Measurements from ENCODE around the gene ATP2B3. TPM values are rescaled to one million over a fixed set of nuclear protein-coding genes. Genes with fewer than 3 reads are reported as not detected.

ATP2B3 gene
- polyA plus RNA-seq, 1 donor (not counting 4 experiments of a cell fraction or from before 2014, with no cell fraction given), result not detected

DNA sequence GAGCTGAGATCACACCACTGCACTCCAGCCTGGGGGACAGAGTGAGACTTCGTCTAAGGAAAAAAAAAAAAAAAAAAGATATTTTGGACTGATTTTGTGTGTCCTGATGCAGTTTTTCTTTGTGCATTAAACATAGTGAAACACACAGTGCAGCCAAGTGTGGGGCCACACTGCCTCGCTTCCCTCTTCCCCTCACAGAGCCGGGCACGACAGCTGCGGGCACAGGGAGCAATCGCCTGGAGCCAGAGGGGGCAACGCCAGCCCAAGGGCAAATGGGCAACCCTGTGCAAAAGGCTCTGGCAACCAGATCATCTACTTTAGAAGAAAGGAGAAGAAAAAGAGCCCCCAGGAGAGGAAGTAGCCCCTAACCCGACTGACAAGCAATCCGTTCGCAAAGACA lies 95.0 kb downstream of the ATP2B3 start:
- no peaks in the 10 kb centered on the region for H3K4me1 ChIP-seq (ENCODE audit: control insufficient read depth, extremely low read depth, insufficient read depth, low read length)
- H2AFZ ChIP-seq (ENCODE audit: control insufficient read depth, low read length), result no peak overlapping the region
- no peaks in the 10 kb centered on the region for H3K9me3 ChIP-seq (ENCODE audit: control insufficient read depth, low read depth, low read length)
- no peak for FAIRE-seq
- H3K36me3 ChIP-seq (ENCODE audit: control insufficient read depth in 2 of 2, extremely low read depth in 1 of 2, insufficient read depth in 2 of 2, low read length in 2 of 2), result no peaks in the 10 kb centered on the region
- H4K20me1 ChIP-seq (ENCODE audit: control insufficient read depth, extremely low read depth, insufficient read depth, low read length), result no peaks in the 10 kb centered on the region
- H3K27ac ChIP-seq (ENCODE audit: control insufficient read depth, insufficient read depth, low read length), result no peak overlapping the region
- TF ChIP-seq EZH2 (IDR thresholded peaks at IDR 0.05; ENCODE audit: low read length), result no peak
- TF ChIP-seq, protein P1, sequence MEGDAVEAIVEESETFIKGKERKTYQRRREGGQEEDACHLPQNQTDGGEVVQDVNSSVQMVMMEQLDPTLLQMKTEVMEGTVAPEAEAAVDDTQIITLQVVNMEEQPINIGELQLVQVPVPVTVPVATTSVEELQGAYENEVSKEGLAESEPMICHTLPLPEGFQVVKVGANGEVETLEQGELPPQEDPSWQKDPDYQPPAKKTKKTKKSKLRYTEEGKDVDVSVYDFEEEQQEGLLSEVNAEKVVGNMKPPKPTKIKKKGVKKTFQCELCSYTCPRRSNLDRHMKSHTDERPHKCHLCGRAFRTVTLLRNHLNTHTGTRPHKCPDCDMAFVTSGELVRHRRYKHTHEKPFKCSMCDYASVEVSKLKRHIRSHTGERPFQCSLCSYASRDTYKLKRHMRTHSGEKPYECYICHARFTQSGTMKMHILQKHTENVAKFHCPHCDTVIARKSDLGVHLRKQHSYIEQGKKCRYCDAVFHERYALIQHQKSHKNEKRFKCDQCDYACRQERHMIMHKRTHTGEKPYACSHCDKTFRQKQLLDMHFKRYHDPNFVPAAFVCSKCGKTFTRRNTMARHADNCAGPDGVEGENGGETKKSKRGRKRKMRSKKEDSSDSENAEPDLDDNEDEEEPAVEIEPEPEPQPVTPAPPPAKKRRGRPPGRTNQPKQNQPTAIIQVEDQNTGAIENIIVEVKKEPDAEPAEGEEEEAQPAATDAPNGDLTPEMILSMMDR (optimal IDR thresholded peaks at IDR 0.05 in 1 of 3, IDR thresholded peaks at IDR 0.05 in 1 of 3, conservative IDR thresholded peaks at IDR 0.05 in 1 of 3; ENCODE audit: extremely low read depth in 1 of 3, insufficient read depth in 2 of 3, low read length in 3 of 3), result no peak
- no peak overlapping the region for H3K9ac ChIP-seq (ENCODE audit: control insufficient read depth, extremely low read depth, insufficient read depth, low read length)
- no peaks in the 10 kb centered on the region for H3K79me2 ChIP-seq (ENCODE audit: control insufficient read depth, insufficient read depth, low read length)
- H3K9me1 ChIP-seq (ENCODE audit: control insufficient read depth, extremely low read depth, insufficient read depth, low read length), result no peaks in the 10 kb centered on the region
- H3K4me2 ChIP-seq (ENCODE audit: control insufficient read depth, extremely low read depth, insufficient read depth, low read depth, low read length), result no peak overlapping the region
- no peaks in the 10 kb centered on the region for H3K27me3 ChIP-seq (ENCODE audit: control insufficient read depth, extremely low read depth, insufficient read depth, low read length)
- H3K4me3 ChIP-seq (ENCODE audit: control insufficient read depth in 2 of 3, extremely low read depth in 1 of 3, insufficient read depth in 2 of 3, low read depth in 1 of 3, low read length in 3 of 3), result no peak overlapping the region
- dilution Hi-C loops (cut with MboI; ENCODE audit: extremely low pct_ligation_motif_present, low sequenced_read_pairs), result no loop called here
- no peak for DNase-seq (ENCODE audit: low read depth, low spot score)

DNA sequence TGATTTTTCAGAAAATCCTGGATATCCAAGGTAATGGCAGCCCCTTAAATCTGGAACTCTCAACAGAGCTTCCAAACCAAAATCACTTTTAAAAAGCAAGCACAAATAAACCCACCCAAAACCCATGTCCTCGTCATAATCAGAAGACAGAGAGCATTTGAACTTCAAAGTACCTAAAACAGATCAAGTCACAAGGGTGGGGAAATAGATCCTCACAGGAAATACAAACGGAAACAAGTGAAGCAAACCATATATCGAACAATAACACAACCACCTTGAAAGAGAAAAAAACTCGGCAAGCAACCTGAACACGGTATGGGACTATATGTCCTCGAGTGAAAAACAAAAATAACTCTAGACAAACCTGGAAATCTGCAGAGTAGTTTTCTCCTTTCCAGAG lies 97.4 kb downstream of the ATP2B3 start:
- Histone ChIP-seq H3K27ac (ENCODE audit: control insufficient read depth, insufficient read depth, low read length) (no peak overlapping the region), H3K4me1 (ENCODE audit: control insufficient read depth, extremely low read depth, insufficient read depth, low read length) (no peaks in the 10 kb centered on the region), H3K9me3 (ENCODE audit: control insufficient read depth, low read depth, low read length) (no peaks in the 10 kb centered on the region), H3K4me2 (ENCODE audit: control insufficient read depth, extremely low read depth, insufficient read depth, low read depth, low read length) (no peak overlapping the region), H3K9me1 (ENCODE audit: control insufficient read depth, extremely low read depth, insufficient read depth, low read length) (no peaks in the 10 kb centered on the region), H3K79me2 (ENCODE audit: control insufficient read depth, insufficient read depth, low read length) (no peaks in the 10 kb centered on the region), H3K36me3 (ENCODE audit: control insufficient read depth in 2 of 2, extremely low read depth in 1 of 2, insufficient read depth in 2 of 2, low read length in 2 of 2) (no peaks in the 10 kb centered on the region), H4K20me1 (ENCODE audit: control insufficient read depth, extremely low read depth, insufficient read depth, low read length) (no peaks in the 10 kb centered on the region), H3K9ac (ENCODE audit: control insufficient read depth, extremely low read depth, insufficient read depth, low read length) (no peak overlapping the region), H3K4me3 (ENCODE audit: control insufficient read depth in 2 of 3, extremely low read depth in 1 of 3, insufficient read depth in 2 of 3, low read depth in 1 of 3, low read length in 3 of 3) (no peak overlapping the region), H3K27me3 (ENCODE audit: control insufficient read depth, extremely low read depth, insufficient read depth, low read length) (no peaks in the 10 kb centered on the region), H2AFZ (ENCODE audit: control insufficient read depth, low read length) (no peak overlapping the region)
- DNase-seq (ENCODE audit: low read depth, low spot score) (no peak), FAIRE-seq (no peak)
- dilution Hi-C loops (cut with MboI; ENCODE audit: extremely low pct_ligation_motif_present, low sequenced_read_pairs), result no loop called here
- TF ChIP-seq, protein P1 (optimal IDR thresholded peaks at IDR 0.05 in 1 of 3, IDR thresholded peaks at IDR 0.05 in 1 of 3, conservative IDR thresholded peaks at IDR 0.05 in 1 of 3; ENCODE audit: extremely low read depth in 1 of 3, insufficient read depth in 2 of 3, low read length in 3 of 3), result no peak
- no peak for TF ChIP-seq EZH2 (IDR thresholded peaks at IDR 0.05; ENCODE audit: low read length)

Data from keratinocyte (primary cell).